GM18870 (cell line): ENCODE results near the gene GLP1R.
A peak's percentile ranks its signal among the peaks of the same experiment; 100 is the strongest.

ENCODE experiments used
- ATAC-seq: cut with Tn5 transposase; IDR thresholded peaks from one replicate; pipeline ENCODE4 v1.9.1; 2021; ENCODE audit warnings: moderate library complexity; ENCODE audit not compliant: unreplicated experiment

GLP1R gene

DNA sequence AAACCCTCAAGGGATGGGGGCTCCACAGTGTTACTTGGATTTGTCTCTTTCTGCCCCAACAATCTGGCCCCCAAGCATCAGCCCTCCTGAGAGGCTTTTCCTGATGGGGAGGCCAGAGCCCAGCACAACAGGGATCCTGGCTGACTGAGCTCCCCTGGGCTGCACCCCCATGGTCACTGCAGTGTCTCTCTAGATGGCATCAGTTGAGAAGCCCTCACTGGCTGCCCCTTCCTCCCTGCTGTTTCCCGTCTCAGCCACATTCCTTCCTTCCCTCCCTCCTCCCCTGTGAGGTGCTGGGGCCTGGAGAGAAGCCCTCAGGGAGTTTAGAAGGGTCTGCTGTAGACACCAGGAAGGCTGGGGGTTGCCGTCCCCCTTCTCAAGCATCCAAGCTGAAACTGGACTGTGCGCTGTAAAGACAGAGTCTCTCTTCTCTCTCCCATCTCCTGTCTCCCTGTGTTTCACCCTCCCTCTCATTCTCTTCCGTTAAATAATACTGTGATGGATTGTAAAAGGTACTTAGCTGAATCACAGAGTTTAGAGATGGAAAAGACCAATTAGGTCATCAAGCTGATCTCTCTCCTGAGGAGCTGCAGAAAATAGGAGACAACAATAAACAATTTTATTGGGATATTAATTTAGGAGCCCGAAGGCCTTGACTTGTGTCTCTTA lies 36.7 kb downstream of the GLP1R start:
- no peak for ATAC-seq

DNA sequence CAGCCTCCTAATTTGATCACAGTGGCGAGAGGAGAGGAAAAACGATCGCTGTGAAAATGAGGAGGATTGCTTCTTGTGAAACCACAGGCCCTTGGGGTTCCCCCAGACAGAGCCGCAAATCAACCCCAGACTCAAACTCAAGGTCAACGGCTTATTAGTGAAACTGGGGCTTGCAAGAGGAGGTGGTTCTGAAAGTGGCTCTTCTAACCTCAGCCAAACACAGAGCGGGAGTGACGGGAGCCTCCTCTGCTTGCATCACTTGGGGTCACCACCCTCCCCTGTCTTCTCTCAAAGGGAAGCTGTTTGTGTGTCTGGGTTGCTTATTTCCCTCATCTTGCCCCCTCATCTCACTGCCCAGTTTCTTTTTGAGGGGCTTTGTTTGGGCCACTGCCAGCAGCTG lies 37.7 kb downstream of the GLP1R start:
- ATAC-seq: no peak

DNA sequence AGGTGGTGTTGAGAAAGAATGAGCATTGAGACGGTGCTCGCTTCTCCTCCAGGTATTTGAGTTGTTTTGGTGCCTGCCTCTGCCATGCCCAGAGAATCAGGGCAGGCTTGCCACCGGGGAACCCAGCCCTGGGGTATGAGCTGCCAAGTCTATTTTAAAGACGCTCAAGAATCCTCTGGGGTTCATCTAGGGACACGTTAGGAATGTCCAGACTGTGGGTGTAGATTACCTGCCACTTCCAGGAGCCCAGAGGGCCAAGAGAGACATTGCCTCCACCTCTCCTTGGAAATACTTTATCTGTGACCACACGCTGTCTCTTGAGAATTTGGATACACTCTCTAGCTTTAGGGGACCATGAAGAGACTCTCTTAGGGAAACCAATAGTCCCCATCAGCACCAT lies 38.1 kb downstream of the GLP1R start:
- no peak for ATAC-seq

DNA sequence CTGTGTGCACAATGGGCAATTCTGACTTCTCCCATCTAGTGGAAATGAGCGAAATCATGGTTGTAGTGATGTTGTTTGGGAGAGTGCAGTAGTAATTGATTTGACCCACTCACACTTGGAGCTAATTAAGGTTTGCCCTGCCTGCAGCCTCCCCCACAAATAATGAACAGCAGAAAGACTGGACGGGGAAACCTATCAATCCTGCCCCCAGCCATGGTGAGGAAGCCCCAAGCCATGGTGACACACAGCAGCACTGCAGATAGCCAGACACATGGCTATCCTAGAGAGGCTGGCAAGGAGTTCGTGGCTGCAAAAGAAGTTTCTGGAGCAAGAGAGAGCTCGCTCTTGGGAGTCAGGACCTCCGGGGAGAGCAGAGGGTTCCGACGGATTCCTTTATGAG lies 38.6 kb downstream of the GLP1R start:
- ATAC-seq: no peak

DNA sequence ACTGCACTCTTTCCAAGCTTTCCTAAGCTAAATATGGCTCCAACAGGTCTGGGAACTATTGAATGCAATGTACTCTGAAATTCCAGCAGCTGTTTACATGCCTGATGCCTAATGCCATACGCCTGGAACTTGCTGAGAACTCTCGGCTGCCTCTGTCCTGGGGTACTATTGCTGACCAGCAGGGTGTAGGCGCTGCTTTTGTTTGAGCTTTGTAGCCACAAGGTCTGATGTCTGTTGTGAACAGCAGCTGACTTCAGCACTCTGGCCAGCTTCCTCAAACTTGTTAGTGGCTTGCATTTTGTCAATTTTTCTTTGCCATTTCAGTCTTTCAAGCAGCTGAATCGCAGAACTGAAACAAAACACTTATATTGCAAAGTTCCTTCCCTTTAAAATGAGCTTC lies 39.8 kb downstream of the GLP1R start:
- no peak for ATAC-seq

DNA sequence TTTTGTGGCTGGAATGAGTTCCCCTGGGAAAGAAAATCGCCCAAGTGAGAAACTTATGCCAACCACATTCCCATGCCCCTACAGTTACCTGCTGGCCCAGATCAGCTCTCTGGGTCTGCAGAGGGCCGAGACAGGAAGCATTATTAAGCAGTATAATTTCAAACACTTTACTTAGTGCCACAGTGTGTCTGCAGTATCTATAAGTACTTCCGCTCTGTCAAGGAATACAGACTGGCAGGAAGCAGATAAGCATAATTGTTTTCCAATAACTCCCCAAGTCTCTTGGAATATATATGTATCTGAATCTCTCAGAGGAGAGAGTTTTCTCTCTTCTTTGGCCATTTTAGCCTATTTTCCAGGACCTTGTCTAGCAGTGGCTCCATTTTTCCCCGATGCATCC lies 41.5 kb downstream of the GLP1R start:
- no peak for ATAC-seq

DNA sequence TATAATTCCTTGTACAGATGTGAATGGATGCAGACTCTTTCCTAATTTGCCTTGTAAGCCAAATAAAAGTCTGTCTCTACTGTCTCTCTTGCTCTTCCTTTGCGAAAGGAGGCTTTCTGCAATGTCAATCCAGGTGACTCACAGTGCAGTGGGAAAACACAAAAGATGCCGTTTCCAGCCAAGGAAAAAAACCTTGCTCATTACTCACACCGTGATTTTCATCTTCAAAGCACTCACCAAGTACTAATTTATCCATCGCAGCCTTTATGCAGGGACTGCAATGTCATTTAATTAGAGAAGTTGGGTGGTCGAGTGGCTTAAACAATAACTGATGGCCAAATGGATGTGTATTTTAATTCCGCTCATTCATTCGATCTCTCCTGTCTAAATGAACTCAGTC lies 42.6 kb downstream of the GLP1R start:
- ATAC-seq: no peak

DNA sequence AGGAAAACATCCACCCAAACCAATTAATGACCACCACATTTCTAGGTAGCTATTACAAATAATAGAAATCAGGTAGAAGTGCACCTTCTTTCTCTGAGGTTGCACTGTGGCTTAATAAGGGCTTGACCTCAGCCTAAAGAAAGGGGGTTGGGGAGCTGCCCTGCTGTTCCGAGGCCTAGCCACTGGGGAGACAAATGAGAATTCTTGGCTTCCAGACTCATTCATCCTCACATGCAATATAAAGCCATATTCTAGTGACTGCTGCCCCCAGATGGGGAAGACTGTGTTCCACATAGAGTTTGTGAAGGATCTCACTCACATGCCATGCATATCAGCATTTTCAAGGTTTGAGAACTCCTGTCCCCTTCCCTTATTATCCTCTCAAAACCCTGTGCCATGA lies 43.5 kb downstream of the GLP1R start:
- ATAC-seq: no peak

DNA sequence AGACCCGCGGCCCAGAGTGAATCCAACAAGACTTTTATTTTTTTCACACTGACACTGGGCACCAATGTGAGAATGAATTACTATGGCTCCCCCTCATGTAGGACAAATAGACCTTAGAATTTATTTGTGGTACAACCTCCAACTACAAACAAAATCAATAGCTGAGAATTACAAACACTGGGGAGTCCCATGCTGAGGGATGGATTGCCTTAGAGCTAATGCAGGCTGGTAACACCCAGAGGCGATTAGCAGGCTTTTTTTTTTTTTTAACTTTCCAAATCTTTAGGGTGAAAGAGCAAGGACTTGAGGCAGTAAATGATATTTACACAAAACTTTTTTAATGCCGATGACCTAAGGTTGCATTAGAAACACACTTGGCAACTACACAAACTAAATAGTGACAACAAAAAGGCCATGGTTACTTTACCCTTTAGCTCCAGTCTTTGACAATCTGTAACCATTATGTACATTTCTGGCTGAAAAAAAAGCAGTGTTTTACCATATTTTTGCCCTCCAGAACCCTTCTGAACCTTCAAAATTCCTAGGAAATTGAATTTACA lies 44.6 kb downstream of the GLP1R start:
- no peak for ATAC-seq

DNA sequence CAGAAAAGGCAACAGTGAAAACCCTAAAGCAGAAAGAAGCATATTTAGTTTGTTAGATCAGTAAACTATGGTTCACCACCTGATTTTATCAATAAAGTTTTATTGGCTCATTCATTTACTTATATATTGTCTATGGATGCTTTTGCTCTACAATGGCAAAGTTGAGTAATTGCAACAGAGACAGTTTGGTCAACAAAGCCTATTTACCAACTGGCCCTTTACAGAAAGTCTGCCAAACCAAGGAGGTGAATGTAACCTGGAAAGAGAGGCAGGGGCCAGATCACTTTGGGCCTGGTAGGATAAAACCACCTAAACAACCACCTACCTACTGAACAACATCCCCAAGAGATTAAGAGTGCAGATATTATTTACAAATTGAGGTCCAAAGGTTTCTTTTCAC lies 47.0 kb downstream of the GLP1R start:
- no peak for ATAC-seq

DNA sequence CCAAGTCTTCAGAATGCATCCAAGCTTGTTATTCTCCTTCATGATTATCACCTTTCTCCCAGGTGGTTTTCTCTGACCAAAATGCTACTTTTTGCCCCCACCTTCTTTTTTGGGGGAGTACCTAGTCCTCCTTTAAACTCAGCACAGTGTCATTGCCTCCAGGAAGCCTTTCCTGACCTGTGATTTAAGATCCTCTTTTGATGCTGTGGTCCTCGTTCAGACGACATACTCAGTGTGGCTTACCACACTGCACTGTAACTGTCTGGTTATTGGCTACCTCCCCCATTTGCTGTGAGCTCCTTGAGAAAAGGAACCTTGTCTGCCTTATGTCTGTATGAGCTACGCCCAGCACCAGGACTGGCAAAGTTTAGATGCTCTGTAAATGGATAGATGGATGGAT lies 51.8 kb downstream of the GLP1R start:
- ATAC-seq: no peak

DNA sequence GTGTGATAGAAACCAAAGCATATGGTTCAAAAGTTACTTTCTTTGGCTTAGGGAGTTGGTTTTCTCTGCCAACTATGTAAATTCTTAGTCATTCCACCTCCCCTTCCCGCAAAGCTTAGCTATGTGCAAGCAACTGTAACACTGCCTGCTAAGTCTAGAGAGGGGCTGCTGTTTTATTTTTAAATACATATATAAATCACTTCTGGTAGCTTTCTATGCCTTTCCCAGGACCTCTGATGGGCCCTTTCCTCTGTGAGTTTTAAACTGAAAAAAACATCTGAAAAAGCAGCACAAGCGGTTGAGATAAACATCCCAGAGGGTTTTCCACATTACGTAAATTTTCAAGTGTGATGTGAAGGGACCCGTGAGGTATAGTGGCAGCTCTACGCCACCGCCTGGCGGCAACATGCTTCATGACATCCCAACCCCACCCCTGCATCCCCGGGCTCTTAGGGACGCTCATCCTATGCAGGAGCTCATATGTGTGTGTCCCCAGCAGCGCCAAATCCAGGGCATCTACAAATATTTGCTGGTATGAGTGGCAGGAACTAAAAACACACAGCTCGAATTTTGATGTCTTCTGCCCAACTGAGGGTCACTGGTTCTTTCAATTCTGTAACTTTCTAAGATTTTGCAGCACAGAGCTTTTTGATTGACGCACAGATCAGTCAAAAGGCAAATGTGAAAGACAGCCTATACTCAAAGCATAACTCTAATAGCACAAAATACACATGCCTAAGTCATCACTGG lies 53.7 kb downstream of the GLP1R start:
- ATAC-seq: no peak

DNA sequence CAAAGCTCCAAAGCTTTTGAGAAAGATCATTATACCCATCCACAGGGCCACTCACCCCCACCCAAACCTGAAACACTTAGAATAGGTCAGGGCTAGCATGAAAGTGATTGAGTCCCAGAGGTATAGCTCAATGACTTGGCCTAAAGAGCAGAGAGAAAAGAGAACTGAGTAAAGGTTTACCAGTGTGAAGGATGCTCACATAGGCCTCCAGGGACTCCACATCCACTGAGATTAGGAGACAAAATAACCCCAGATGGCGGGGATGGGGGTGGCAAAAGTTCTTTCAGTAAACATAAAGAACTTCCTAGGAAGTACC lies 54.2 kb downstream of the GLP1R start:
- no peak for ATAC-seq

DNA sequence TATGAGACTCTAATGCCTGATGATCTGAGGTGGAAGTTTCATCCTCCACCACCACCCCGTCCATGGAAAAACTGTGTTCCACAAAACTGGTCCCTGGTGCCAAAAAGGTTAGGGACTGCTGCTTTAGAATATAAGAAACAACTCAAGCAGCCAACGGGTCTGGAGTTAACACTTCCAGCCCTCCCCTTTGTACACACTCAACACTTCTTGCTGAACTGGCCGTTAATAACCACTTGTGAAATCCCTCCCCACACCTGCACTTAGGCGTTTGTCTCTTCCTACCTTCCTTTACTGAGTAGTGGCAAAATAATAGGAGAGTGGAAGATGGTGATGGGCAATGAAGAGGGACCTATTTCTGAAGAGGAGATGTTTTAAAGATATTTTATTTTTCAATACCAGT lies 55.9 kb downstream of the GLP1R start:
- ATAC-seq: no peak

DNA sequence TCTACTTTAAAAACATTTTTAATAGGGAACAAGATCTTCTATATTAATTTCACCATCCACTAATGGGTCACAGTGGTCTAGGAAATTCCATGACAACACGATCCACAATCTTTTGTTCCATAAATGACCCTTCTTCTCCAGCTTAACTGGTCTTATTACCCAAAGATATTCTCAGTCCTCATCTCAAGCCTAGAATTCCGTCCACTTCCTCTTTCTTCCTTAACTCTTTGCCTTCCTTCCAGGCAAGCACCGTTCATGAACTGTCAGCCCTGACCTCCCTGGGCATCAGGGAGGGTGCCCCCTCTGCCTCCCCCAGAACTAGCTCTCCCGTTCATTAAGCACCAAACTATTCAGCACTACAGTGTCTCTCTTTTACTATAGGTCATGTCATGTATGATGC lies 58.5 kb downstream of the GLP1R start:
- no peak for ATAC-seq

DNA sequence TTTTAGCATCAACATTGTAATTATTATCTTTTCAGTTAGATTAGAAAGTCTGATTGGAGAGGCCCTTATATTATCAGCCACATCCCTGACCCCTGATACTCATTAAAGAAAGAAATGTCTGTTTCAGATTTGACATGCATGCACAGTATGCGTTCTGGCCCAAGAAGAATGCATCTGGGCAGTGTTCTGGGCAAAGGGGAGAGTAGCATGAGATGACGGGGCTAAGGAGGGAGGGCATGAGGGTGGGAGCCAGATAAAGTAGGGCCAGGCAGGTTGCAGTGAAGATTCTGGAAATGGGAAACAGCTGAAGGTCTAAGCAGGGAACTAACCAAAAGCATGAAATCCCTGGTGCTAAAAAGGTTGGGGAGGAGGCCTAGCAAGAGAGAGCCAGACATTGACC lies 59.1 kb downstream of the GLP1R start:
- ATAC-seq: no peak

DNA sequence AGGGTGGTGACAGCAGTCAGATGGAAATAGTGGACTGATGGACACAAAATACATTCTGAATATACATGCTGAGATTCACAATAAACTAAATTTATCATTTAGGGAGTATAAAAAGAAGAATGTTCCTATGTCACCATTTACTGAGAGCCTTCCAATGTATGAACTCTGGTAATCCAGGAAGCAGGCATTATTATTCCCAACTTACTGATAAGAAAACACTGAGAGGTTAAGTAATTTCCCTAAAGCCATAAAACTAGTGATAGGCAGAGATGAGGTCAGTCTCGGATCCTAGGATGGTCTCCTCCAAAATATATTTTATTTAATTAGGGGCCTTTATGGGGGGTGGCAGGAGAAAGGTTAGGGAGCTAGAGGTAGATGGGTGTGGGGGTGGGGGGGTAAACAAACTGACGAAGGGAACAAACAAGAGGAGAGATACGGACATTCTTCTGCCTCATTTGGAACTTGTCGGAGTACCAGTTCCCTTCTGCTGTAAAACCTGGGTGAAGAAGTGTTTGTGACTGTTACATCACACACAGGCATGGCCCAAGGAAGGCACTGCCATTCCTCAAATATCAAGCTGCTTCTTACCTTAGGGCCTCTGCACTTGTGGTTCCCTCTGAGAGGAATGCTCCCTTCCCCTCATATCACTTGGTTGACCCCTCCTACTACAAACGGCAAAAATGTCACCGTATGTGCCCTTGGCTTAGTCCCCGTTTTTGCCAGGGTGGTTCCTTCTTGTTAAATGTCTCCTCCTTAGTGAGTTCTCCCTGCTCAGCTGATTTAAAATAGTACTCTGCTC lies 59.7 kb downstream of the GLP1R start:
- no peak for ATAC-seq

DNA sequence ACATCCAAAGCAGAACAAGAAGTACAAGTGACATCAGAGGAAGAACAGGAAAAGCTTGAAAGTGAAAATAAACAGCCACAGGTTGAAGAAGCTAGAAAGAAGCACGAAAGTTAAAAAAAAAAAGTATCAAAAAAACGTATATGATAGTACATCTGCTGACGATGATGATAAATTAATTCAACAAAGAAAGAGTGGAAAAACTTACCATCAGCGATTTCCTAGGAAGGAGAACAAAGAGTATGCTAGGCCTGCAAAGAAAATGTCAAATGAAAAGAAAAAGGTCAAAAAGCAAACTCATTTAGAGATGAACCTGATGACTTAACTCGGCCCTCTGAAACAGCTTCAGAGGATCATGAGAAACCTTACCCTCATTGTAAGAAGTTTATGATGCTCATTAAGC lies 62.7 kb downstream of the GLP1R start:
- no peak for ATAC-seq

DNA sequence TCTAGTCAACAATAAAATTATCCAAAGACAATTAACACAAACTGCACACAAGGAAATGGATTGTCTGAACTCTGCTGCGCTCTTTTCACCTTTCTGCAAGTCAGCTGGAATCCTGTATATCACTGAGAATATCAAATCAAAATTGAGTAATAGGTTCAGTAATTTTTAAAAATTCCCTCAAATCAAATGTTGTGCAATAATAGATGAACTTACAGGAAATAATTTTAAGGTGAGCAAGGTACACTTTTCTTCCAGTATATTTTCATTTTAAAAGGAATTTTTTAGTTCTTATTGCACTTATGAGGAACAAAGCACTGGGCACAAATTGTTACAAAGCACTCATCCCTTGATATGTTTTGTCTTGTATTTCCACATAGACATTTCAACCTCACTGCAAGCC lies 65.2 kb downstream of the GLP1R start:
- ATAC-seq: no peak

DNA sequence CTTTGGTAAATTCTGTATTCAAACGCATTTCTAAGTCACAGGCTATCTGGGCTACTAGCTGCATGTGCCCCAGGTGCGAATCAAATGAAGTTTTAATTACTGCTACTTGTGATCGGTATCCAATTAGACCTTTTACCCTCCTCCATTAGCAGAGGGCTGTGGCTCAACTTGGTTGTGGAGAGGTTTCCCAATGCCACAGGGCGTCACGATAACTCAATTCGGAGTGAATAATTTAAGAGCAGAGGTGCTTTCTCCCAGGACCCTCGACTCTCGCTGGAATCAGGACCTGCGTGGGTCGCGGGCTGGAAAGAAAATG lies 65.8 kb downstream of the GLP1R start:
- peak; percentile 27 for ATAC-seq

DNA sequence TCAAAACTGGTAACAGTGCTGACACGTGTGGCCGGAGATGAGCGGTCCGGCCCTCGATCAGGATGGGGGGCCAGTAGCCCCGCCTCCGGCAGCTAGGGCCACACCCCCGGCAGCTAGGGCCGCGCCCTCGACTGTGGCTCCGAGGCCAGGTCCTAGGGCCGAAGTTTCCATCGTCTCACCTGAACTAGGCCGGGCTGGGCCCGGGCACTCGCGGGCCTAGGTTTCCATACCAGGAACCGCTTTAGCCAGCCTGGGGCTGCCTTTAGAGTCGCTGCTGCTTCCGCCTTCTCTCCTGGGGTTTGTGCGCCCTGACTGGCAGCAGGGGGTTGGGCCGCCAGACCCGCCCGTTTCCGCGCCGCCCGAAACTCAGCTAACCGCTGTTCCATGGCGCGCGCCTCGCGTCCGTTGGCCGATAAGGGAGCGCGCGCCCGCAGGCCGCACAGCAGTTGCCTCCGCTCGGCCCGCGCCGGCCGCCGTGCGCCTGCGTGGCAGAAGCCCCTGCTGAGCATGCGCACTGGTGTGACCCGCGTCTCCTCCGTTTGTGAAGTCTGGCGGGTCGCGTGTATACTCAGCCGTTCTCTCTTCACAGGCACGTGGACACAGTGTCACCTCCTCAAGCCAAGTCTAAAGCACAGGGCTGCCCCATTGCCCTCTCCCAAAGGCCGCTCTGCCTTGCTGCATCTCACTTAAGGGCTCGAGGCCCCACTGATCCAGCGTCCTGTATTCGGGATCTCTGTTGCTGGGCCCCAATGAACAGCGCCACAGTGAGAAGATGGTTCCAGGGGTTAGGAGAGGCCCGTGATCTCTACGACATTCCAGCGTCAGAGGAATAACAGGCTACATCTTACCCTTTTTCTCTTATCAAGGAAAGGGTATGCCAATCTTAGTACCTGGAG lies 66.4 kb downstream of the GLP1R start, which contains the start of gene SAYSD1:
SAYSD1 (minus strand) TSS at position 483 of the 896 bp plus-strand sequence; CDS start at position 386, 97 bp downstream.
- ATAC-seq: peak; percentile 80
